Keratinocyte (primary cell): Measurements from ENCODE around the gene SLC30A1. TPM values are rescaled to one million over a fixed set of nuclear protein-coding genes. Genes with fewer than 3 reads are reported as not detected.

Experiments used
- DNase-seq: peaks from one replicate; pipeline ENCODE4 v3.0.0-alpha.2; 2011; ENCODE audit warnings: low read depth, missing footprints, low spot score
- FAIRE-seq: peaks from 2 replicates; lab custom pipeline; 2011; peaks lifted over from hg19 to GRCh38; lab: Jason Lieb, UNC
- H2AFZ ChIP-seq: 2 replicates; pipeline ENCODE4 v1.6.0; 2012; ENCODE audit warnings: low read length, control low read depth, inconsistent platforms; ENCODE audit not compliant: control insufficient read depth
- H3K27ac ChIP-seq: 2 replicates; pipeline ENCODE4 v1.5.1; 2011; ENCODE audit warnings: low read length; ENCODE audit not compliant: control insufficient read depth, insufficient read depth
- H3K27me3 ChIP-seq: 3 replicates; pipeline ENCODE4 v1.6.0; 2011; ENCODE audit warnings: low read length; ENCODE audit not compliant: control insufficient read depth, insufficient read depth; ENCODE audit errors: extremely low read depth
- H3K36me3 ChIP-seq, 2 experiments: 2 replicates in 1 of 2; 3 replicates in 1 of 2; pipeline ENCODE4 v1.5.1; 2011; ENCODE audit warnings: low read length in 2 of 2, mild to moderate bottlenecking in 1 of 2; ENCODE audit not compliant: control insufficient read depth in 2 of 2, insufficient read depth in 2 of 2; ENCODE audit errors: extremely low read depth in 1 of 2
- H3K4me1 ChIP-seq: 3 replicates; pipeline ENCODE4 v1.5.1; 2011; ENCODE audit warnings: low read length; ENCODE audit not compliant: control insufficient read depth, insufficient read depth; ENCODE audit errors: extremely low read depth
- H3K4me2 ChIP-seq: 3 replicates; pipeline ENCODE4 v1.6.0; 2011; ENCODE audit warnings: low read depth, low read length; ENCODE audit not compliant: control insufficient read depth, insufficient read depth; ENCODE audit errors: extremely low read depth
- H3K4me3 ChIP-seq, 3 experiments: fragments of 200-600 bp in 1 of 3; sonication (generic) in 1 of 3; 2 replicates in 2 of 3; 3 replicates in 1 of 3; pipeline ENCODE4 v1.5.1; 2011 to 2016; ENCODE audit warnings: low read length in 3 of 3, mild to moderate bottlenecking in 3 of 3, control low read depth in 2 of 3, inconsistent platforms in 1 of 3, low read depth in 1 of 3, mixed read lengths in 1 of 3, mixed run types in 1 of 3, moderate library complexity in 1 of 3; ENCODE audit not compliant: control insufficient read depth in 2 of 3, insufficient read depth in 2 of 3; ENCODE audit errors: extremely low read depth in 1 of 3
- H3K79me2 ChIP-seq: 2 replicates; pipeline ENCODE4 v1.6.0; 2012; ENCODE audit warnings: low read length; ENCODE audit not compliant: control insufficient read depth, insufficient read depth
- H3K9ac ChIP-seq: 3 replicates; pipeline ENCODE4 v1.6.0; 2011; ENCODE audit warnings: low read length; ENCODE audit not compliant: control insufficient read depth, insufficient read depth; ENCODE audit errors: extremely low read depth
- H3K9me1 ChIP-seq: 3 replicates; pipeline ENCODE4 v1.6.0; 2011; ENCODE audit warnings: low read length; ENCODE audit not compliant: control insufficient read depth, insufficient read depth; ENCODE audit errors: extremely low read depth
- H3K9me3 ChIP-seq: 2 replicates; pipeline ENCODE4 v1.5.1; 2012; ENCODE audit warnings: low read depth, low read length; ENCODE audit not compliant: control insufficient read depth
- H4K20me1 ChIP-seq: 3 replicates; pipeline ENCODE4 v1.6.0; 2011; ENCODE audit warnings: low read length; ENCODE audit not compliant: control insufficient read depth, insufficient read depth; ENCODE audit errors: extremely low read depth
- CTCF ChIP-seq, 3 experiments: IDR thresholded peaks in 1 of 3; conservative IDR thresholded peaks in 1 of 3; optimal IDR thresholded peaks in 1 of 3; 2 replicates in 2 of 3; 3 replicates in 1 of 3; pipeline versions ENCODE3 to v1.5.1; 2011; ENCODE audit warnings: low read length in 3 of 3, mild to moderate bottlenecking in 3 of 3, moderate library complexity in 2 of 3, control low read depth in 1 of 3, inconsistent platforms in 1 of 3; ENCODE audit not compliant: insufficient read depth in 2 of 3; ENCODE audit errors: extremely low read depth in 1 of 3
- EZH2 ChIP-seq: IDR thresholded peaks from one replicate; pipeline ENCODE4 v1.6.1; 2012; ENCODE audit warnings: inconsistent platforms, mild to moderate bottlenecking, low read length, moderate library complexity
- dilution Hi-C: fragments of 300-500 bp; cut with MboI; formaldehyde crosslinking; loops from one replicate; pipeline ENCODE4 v1.7.0; 2020; ENCODE audit warnings: low sequenced_read_pairs; ENCODE audit not compliant: extremely low pct_ligation_motif_present
- polyA plus RNA-seq, 5 experiments: library from polyadenylated mRNA; depleted of rRNA in 3 of 5; stranded (reverse) in 3 of 5; stranded (forward) in 1 of 5; unstranded in 1 of 5; fragments of >200 nt; gene quantifications; 1 replicate in 1 of 5; 2 replicates in 3 of 5; 3 replicates in 1 of 5; pipeline versions ENCODE4 v1.2.1 to v1.2.3, GENCODE V29; 2011 to 2012; ENCODE audit warnings: missing spikeins in 2 of 5, low read depth in 1 of 5, low replicate concordance in 1 of 5

The SLC30A1 gene
- polyA plus RNA-seq, 1 donor (not counting 4 experiments of a cell fraction or from before 2014, with no cell fraction given): 17.2 TPM

GRCh38 chr1:211547710-211548109 is 31.3 kb downstream of the SLC30A1 start:
- H3K4me1 ChIP-seq: peaks cover 2% of the 10 kb centered on the region
- H3K27ac ChIP-seq: no peak overlapping the region
- TF ChIP-seq EZH2 (no peak), CTCF (optimal IDR thresholded peaks at IDR 0.05 in 1 of 3, IDR thresholded peaks at IDR 0.05 in 1 of 3, conservative IDR thresholded peaks at IDR 0.05 in 1 of 3; ENCODE audit: extremely low read depth in 1 of 3, insufficient read depth in 2 of 3, low read length in 3 of 3) (no peak)

DNA sequence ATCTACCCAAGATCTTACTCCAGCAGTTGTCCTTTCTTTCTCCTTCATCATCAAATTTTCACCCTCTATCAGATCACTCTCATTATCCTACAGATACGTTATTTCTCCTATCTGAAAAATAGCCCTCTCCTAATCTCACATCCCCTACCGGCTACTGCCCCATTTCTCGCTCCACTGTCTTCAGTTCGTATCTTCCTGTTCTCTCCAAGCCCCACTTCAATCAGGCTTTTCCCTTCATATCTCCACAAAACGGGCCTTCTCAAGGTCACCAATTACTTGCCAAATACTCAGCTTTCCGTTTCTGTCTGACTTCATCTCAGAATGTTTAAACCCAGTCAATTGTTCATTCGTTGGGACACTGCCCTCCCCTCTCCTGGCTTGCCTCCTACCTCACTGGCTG is 32.4 kb downstream of the SLC30A1 start:
- Histone ChIP-seq H3K4me1 (no peaks in the 10 kb centered on the region), H3K79me2 (no peaks in the 10 kb centered on the region), H4K20me1 (no peaks in the 10 kb centered on the region), H3K4me2 (no peak overlapping the region), H3K9me3 (no peaks in the 10 kb centered on the region), H3K9me1 (no peaks in the 10 kb centered on the region), H3K27ac (no peak overlapping the region), H3K36me3 (no peaks in the 10 kb centered on the region), H2AFZ (no peak overlapping the region), H3K9ac (no peak overlapping the region), H3K27me3 (peaks cover 13% of the 10 kb centered on the region), H3K4me3 (no peak overlapping the region)
- TF ChIP-seq EZH2 (no peak), CTCF (optimal IDR thresholded peaks at IDR 0.05 in 1 of 3, IDR thresholded peaks at IDR 0.05 in 1 of 3, conservative IDR thresholded peaks at IDR 0.05 in 1 of 3; ENCODE audit: extremely low read depth in 1 of 3, insufficient read depth in 2 of 3, low read length in 3 of 3) (no peak)
- no peak for FAIRE-seq
- dilution Hi-C loops: no loop called here
- no peak for DNase-seq

More at GRCh38 chr1:211547710-211548109, 31.3 kb downstream of the SLC30A1 start:
- Histone ChIP-seq H3K4me3 (no peak overlapping the region), H3K79me2 (no peaks in the 10 kb centered on the region), H3K9me3 (no peaks in the 10 kb centered on the region), H3K9ac (no peak overlapping the region), H3K27me3 (peaks cover 11% of the 10 kb centered on the region), H3K36me3 (no peaks in the 10 kb centered on the region), H2AFZ (no peak overlapping the region), H4K20me1 (no peaks in the 10 kb centered on the region), H3K9me1 (no peaks in the 10 kb centered on the region), H3K4me2 (no peak overlapping the region)
- no peak for FAIRE-seq
- dilution Hi-C loops: no loop called here
- no peak for DNase-seq
